Limb (tissue), 2 donors: ENCODE measurements around the gene TRAPPC2.
"Not testable (repeated sequence)": the region's sequence is repeated elsewhere in the genome, so short reads cannot be mapped to it uniquely, and the experiment has no call there.

ENCODE experiments used
- DNase-seq, 2 donors: peaks; one replicate each; pipeline ENCODE4 v3.0.0-alpha.2; 2016; ENCODE audit errors: extremely low spot score in 2 of 2

TRAPPC2 gene

DNA sequence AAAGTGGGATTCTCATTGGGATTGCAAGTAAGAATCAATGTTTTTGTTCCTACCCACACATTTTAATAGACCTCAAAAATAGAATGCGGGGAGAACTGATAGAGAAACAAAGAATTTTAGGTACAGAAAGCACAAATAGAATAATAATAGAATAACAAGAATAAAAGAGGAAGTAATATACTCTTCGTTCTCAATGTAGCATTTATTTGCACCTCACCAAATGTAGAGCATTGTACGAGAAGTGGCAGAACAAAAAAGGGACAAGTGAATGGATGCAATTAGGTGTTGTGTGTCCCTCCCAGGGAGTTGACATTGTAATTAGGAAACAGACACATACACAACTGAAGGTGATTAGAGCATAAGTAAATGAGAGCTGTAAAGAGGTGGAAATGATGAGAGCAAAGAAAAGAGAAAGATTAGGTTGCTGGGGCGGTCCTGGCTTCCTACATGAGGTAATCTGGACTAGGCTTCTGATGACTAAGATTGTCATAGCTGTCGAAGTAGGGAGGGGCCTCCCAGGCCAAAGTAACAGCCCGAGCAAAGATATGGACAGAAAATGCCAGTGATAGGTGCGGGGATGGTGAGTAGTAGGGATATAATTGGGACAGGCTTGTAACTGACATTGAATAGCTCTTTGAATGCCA, 35.1 kb downstream of the TRAPPC2 start:
- no peak for DNase-seq

DNA sequence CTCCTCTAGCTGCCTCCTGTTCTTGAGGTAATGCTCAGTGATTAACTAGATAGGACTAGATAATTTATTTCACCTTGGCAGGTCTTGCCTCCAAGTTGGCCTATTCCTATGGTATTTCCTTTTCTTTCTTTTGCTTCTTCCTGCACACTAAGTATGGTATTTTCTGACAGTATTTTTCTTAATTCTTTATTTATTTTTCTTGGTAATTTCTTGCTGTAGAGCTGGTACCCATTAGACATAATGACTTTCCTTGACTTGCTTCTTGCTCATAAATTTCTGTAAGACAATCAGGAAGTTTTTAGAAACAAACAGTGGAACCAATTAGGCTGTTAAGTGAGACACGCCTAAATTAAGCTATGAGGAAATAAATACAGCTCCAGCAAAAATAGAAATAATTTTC, 36.0 kb downstream of the TRAPPC2 start:
- no peak for DNase-seq

DNA sequence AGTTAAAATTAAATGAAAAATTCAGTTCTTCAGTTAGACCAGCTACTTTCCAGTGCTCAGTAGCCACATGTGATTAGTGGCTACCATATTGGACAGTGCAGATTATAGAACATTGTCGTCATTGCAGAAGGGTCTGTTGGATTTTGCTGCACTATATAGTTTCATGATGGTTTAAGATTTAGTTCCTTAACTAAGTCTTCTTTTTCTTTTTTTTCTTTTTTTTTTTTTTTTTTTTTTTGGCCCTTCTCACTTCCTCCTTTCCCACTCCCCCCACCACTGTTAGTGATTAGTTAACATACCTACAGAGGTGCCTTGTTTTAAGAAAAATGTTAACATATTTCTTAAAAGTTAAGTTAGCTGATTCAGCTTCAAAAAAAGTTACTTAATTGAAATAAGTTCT, 36.4 kb downstream of the TRAPPC2 start:
- DNase-seq, result no peak

DNA sequence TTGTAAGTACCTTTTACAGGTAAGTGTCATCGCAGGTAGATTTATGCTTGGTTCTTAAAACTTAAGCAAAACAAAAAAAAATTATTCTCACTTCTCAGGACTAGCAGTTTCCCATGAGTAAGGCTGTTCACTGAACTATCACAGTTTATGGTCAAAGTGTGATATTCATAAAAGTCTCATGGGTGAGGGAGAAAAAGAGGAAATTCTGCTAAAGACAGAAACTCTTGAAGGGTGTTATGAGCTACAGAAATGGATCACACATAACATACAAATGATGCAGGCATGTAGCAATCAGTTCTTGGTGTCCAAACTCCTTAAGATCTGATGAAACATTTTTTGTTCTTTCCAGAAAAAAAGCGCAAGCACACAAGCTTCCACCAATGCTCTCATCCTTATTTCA, 37.0 kb downstream of the TRAPPC2 start:
- no peak for DNase-seq

DNA sequence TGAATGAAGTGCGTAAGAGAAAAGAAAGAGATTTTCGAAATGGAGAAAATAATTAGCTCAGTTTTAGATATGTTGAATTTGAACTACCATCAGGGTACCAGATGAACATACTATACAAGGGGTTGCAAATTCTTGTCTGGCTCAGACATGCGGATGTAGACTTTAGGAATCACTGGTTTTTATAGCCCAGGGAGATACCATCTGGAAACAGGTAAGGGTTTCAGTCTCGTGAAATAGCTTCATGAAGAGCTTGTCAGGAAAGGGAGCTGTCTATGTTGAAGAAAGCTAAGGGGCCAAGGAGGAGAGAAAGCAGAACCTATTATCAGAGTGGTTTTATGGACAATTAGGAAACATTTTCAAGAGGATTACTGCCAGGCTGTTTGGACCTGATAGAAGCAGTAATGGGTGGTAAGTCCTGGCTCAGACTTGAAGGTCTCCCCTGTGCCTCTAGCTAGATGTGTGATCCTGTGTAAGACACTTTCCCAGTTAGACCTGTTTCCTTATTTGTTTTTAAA, 38.8 kb downstream of the TRAPPC2 start:
- DNase-seq, result no peak

DNA sequence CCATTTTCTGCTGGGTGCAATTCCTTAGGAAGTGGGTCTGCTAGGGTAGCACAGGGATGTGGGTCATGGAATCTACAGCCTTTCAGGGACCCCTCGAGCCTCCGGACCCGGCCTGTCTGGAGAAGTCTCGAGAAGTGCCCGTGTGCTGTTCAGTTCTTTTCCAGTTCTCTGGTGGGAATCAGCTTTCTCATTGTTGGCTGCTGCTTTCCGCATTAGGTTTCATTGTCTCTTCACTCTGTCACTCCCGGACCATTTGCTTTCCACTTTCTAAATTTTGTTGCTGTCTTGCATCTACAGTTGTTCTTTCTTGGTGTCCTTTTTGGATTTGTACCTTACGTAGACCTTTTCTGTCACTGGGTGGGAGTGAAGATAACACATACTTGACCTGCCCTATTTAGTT, 39.4 kb downstream of the TRAPPC2 start:
- no peak for DNase-seq

DNA sequence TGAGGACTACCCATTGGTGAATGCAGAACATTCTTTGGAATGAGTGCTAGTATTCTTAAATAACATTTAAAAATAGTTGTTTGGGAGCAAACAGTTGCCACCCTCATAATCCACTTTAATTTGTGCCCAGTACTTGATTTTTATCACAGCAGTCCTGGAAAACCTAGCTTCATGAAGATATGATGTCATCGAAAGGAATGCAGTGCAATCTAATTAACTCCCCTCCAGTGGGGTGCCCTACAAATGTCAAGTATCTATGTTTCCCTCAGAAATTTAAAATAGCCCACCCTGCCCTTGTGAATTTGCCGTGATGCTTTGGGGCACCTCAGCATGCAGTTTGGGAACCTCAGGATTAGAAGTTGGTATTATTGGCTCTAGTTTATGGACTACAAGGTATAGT, 40.1 kb downstream of the TRAPPC2 start:
- no peak for DNase-seq

DNA sequence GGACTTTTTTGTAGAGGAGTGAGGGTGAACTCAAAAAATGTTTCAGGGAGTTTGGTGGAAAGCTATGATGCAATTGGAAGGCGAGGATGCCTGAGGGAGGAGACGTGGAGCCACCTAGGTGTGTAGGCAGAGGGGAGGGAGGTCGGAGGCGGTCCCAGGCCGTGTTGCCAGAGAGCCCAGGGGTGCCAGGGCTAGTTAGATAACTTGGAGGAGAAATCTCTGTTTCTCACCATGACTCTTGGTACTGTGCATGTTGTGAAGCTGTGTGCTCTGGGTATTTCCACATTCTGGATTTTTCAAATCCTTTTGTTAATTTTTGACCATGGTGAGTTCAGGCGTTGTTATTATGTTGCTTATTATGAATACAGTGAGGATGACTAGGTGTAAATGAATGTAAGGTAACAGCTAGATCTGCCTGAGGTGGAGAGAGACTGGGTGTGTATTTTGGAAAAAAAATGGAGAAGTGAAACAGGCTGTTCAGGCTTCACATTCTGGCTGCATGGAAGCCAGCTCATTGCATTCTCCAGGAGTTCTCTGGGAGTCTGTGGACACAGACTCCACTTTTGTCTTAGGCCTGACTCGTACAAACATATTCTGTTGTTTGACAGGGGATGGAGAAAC, 41.0 kb downstream of the TRAPPC2 start:
- no peak for DNase-seq

DNA sequence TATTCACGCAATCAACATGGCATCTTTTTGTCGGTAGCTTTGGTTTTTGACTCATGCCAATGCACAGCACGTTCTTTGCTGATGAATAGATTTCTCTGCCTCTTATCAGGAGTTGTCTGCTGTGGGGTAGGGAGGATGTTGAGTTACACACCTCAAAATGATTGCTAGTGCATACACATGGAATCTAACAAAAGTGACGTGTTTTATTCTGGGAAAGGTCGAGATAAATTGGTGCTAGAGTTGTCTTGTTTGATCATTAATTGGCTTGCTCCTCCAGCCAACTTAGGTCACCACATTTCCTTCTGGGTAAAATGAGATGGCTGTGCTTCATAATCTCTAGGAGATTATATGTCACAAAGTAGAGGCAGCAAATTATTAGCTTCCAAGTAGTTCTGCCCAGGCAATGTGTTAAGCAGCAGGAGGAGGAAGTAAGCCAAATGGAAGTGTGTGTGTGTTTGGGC, 41.6 kb downstream of the TRAPPC2 start:
- DNase-seq, result no peak

DNA sequence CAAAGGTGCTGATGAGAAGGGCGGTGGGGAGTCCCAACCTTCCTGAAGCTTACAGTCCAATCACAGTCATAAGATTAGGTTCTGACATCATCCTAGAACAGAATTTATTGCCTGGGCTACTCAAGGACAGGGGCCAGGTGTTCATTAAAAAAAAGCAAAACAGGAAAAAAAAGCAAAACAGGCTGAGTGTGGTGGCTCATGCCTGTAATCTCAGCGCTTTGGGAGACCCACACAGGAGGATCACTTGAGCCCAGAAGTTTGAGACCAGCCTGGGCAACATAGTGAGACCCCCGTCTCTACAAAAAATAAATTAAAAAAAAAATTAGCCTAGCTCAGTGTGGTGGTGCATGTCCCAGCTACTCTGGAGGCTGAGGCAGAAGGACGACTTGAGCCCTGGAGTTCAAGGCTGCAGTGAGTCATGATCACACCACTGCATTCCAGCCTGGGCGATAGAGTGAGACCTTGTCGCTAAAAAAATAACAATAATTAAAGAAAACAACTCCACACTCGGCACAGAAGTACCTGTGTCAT, 42.5 kb downstream of the TRAPPC2 start:
- DNase-seq, result no peak

DNA sequence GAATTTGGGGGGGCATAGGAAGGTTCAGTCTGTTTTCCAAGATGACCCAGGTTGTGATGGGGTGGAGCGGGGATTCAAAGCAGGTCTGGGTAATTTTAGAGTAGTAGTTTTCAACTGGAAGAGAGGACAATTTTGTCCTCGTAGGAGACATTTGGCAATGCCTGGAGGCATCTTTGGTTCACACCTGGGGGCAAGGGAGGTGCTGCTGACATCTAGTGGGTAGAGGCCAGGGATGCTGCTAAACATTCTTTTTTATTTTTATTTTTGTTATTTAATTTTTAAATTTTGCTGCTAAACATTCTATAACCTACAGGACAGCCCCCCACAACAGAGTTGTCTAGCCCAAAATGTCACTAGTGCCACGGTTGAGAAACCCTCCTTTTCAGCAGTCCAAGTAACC, 43.6 kb downstream of the TRAPPC2 start:
- no peak for DNase-seq

DNA sequence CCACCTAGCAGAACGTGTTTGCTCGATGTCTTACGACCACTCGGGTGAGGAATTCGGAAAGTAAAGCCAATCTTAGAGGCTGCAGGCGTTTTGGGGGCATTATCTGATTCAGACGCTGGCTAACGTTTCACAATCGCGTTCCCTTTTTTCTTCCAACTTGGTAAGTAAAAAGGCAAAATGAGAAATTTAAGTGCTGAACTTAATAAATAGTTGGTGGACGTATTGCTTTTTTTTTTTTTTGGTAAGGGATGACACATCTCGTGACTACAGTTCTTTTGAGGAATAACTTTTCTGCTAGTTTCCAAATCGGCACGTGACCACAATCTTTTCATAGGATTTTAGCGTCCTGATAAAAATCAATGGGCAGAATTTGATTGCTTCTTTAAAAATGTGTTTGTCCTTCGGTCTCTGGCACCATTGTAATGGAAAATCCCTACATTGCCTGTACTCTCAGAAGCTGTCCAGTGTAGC, 44.6 kb downstream of the TRAPPC2 start:
- no peak for DNase-seq

DNA sequence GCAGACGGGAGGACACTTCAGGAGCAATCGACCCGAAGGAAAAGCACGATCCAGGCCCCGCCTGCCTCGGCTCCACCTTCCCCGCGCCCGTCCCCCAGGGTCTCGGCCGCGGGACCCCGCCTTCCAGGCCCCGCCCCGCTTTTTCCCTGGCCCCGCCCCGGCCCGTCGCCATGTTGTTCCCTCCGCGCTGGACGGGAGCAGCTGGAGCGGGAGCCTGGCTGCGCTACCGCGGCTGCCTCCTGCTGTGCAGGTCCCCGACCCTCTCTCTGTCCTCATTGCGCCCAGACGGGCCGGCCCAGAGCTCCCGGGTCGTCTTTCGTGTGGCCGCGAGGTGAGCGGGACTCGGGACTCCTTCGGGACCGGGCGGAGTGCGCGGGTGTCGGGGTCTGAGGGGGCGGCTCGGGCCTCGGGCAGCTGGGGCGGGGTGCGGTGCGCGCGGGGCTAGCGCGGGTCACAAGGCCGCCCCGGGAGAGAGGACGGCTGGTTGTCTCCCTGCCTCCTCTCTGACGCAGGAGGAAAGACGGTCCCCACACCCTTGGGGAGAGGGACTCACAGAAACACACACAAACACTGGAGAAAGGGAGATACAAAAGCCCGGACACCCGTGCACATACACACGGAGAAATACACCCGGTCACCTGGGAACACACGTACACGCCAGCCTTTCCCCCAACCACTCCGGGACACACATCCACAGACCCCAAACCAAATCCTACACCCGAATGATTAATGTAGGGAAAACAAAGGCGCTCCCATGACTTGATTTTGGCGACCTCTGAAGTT, 45.3 kb downstream of the TRAPPC2 start, which contains the start of gene RAB9A:
Gene RAB9A, plus strand, starts transcription at position 171 of the 783 bp plus-strand sequence. CDS start 19,619 bp downstream, outside the sequence.
- DNase-seq, result peak; percentile 72 to 91

DNA sequence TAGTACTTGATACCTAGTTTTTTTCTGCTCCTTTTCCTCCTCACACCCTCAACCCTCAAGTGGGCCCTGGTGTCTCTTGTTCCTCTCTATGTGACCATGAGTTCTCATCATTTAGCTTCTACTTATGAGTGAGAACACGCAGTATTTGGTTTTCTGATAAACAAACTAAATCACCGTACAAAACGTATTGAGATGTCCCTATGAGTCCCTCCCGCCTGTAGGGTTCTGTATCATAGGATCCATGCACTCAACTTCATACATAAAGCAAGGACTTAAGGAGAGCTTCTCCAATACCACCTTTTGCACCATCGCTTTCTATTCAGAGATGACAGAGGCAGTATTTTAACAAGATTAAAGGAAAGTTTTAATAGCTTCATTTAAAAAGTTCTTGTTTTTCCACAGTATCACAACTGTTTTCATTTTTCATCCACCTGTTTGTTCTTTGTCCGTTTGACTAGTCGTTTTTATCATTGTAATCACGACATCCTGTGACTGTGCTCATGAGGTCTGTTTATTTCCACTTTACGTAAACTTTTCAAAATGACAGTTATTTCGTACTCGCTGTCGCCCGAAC, 45.9 kb downstream of the TRAPPC2 start:
- no peak for DNase-seq

DNA sequence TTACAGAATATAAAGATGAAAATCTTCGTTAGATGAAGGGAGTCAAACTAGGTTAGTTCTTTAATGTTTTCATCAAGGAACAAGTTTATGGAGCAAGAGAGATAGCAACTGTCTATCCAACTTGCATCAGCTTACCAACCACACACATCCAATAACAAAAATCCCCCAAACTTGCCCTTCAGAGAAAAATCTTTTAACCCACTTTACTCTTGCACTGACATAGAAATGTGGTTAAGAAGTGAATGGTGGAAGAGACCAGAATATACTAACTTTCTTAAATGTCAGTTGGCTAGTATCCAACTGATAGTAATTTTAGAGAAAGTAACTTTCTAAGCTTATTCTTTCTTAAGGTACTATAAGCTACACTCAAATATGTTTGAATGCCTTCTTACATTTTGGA, 47.2 kb downstream of the TRAPPC2 start:
- DNase-seq, result no peak

DNA sequence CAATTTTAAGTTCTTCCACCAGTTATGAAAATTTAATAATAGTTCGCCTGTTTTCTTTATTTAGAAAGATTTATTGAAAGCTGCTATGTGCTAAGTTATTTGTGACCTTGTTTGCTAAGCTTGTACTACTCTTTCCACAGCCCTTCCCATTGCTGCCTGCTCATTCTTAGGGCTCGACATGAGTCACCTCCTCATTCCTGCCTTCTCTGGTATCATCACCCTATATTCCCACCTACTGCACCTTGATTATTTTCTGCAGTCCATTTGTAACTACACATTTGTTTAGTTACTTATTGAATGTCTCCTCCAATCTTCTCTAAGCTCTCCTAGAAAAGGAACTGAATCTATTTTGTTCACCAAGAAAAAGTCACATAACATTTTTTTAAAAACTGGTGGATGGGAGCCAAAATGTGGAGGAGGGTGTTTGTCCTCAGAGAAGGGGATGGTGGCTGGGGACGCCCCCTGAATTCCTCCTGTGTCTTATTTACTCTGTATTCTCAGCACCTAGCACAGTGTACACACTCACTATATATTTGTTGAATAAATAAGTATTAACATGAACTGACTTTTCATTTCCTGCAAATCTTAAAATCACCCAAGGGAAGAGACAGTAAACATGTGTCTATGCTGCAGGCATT, 49.2 kb downstream of the TRAPPC2 start:
- no peak for DNase-seq

DNA sequence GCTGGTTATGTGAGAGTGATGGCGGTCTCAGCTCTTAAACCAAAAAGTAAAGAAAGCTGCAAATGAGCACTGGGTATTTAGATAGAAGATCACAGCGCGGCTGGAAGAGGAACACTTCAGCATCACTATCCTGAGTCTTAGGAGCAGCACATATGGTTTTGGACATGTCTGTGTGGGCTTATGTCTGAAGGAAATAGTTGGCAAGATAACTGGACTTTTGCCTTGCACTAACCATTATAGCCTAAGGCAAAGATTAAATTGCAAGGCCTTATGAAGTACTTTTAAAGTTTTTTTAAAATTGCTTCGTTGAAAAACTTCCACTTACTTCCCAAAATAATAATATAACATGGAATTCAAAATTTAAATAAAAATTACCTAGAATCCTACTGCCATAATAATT, 50.1 kb downstream of the TRAPPC2 start:
- DNase-seq, result no peak

DNA sequence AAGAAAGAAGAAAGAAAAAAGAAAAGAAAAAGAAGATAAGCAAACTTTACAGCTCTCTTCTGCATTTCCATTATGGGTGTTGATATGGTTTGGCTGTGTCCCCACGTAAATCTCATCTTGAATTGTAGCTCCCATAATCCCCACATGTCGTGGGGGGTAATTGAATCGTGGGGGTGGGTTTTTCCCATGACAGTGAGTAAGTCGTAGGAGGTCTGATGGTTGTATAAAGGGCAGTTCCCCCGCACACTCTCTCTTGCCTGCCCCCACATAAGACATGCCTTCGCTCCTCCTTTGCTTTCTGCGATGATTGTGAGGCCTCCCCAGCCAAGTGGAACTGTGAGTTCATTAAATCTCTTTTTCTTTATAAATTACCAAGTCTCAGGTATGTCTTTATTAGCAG, 52.8 kb downstream of the TRAPPC2 start:
- DNase-seq, result no peak

DNA sequence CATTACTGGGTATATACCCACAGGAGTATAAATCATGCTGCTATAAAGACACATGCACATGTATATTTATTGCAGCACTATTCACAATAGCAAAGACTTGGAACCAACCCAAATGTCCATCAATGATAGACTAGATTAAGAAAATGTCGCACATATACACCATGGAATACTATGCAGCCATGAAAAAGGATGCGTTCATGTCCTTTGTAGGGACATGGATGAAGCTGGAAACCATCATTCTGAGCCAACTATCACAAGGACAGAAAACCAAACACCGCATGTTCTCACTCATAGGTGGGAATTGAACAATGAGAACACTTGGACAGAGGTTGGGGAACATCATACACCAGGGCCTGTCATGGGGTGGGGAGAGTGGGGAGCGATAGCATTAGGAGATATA, 54.7 kb downstream of the TRAPPC2 start:
- DNase-seq, result not testable (repeated sequence)

DNA sequence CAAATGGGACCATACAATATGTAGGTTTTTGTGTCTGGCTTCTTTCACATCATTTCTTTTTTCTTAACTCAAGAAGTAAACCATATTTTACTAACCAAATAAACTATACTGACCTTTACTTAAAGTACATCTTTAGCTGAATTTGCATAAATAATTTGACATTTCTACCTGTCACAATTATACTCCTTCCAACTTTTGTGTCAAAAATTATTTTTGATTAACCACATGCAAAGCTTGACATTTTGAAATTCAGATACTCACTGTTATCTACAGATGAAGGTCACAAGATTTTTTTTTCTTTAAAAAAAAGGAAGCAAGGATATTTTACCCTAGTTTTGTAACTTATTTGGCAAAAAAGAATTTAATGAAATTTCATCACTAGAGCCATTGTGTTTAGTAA, 57.5 kb downstream of the TRAPPC2 start:
- no peak for DNase-seq

DNA sequence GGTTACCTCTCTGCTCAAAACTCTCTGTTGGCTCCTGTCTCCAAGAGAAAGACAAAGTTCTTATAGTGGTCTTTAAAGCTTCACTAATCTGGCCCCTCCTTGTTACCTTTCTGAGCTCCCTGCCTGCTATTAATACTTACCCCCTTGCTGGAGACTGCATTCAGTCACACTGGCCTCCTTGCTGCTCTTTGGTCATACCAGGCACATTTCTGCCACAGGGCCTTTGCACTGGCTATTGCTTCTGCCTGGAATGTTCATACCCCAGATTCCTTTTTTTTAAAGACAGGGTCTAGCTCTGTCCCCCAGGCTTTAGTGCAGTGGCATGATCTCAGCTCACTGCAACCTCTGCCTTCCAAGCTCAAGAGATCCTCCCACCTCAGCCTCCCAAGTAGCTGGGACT, 61.4 kb downstream of the TRAPPC2 start:
- DNase-seq, result no peak
